Pulmonary artery endothelial cell (primary cell): ENCODE data around the gene DPP6. TPM values are rescaled to one million over a fixed set of nuclear protein-coding genes. Genes with fewer than 3 reads are reported as not detected.

Experiments used
- DNase-seq: peaks from one replicate; pipeline ENCODE4 v3.0.0-alpha.2; 2011; ENCODE audit warnings: low read depth, low spot score
- total RNA-seq: library from RNA; depleted of rRNA; stranded (reverse); fragments of >200 nt; gene quantifications from 2 replicates; pipeline ENCODE4 v1.2.3, GENCODE V29; 2014

The DPP6 gene
- total RNA-seq, 1 donor from 2014 or later = not detected

- no peak for DNase-seq
These were observed 284.1 kb downstream of the DPP6 start for GRCh38 chr7:154336295-154336694.

GRCh38 chr7:154338701-154339506 is 286.7 kb downstream of the DPP6 start:
- DNase-seq = no peak

GRCh38 chr7:154342971-154343633 is 290.9 kb downstream of the DPP6 start:
- DNase-seq = no peak

GRCh38 chr7:154343778-154344412 is 291.7 kb downstream of the DPP6 start:
- DNase-seq = no peak

GRCh38 chr7:154345093-154345492 is 292.9 kb downstream of the DPP6 start:
- DNase-seq = no peak

- no peak for DNase-seq
These were observed 295.6 kb downstream of the DPP6 start for GRCh38 chr7:154347700-154348266.

DNA sequence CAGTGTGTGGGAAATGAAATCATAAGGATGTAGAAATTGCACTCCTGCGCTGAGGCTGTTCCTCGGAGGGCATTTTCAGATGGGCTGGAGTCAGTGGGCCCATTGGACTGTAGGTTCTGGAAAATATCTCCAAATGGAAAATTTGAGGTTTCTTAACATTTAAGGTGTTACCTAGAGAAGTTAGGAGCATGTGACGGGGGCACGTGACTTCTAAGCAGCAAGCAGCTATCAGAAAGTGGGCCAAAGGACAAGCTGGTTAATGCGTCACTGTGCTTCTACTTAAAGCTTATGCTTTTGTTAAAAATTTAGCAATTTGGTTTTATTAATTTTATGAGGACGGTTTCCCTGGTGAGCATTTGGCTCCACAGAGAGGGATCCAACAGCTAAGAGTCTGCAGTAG is 298.7 kb downstream of the DPP6 start:
- no peak for DNase-seq

DNA sequence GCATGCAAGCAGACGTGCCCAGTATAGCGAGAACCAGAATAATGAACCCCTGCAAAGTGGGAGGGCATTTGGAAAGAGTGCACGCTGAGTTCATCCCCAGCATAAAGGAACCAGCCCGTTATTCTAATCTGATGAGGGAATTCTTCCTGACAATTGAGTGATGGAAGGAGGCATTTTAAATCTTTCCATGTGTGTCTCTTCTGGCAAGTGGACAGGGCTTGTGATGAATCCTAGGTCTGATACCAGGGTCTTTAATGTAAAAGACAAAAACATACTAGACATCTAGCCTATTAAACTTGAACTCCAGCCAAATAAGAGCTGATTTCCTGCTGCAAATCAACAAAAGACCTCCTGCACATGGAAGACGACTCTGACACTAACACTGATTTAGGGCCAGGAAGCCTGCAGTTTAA is 301.2 kb downstream of the DPP6 start:
- DNase-seq = no peak

DNA sequence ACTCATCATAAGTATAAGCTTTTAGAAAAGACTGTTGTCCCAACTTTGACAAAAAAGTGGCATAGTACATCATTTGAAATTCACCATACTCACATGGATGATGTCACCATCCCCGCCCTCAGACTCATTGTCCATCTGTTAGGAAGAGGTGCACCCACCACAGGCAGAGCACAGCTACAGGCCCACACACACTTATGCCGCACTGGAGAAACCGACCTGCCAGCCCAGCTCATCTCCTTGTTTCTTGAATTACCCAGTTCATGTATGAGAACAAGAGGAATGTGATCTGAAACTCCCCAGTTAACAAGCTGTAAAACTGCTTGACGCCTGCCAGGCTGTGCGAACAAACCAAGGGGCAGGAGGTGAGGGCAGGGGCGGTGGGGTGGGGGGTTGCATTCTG is 312.0 kb downstream of the DPP6 start:
- DNase-seq = no peak

- DNase-seq = no peak
These were observed 319.2 kb downstream of the DPP6 start for GRCh38 chr7:154371424-154371823.

- DNase-seq = no peak
These were observed 319.9 kb downstream of the DPP6 start for GRCh38 chr7:154372011-154372601.

DNA sequence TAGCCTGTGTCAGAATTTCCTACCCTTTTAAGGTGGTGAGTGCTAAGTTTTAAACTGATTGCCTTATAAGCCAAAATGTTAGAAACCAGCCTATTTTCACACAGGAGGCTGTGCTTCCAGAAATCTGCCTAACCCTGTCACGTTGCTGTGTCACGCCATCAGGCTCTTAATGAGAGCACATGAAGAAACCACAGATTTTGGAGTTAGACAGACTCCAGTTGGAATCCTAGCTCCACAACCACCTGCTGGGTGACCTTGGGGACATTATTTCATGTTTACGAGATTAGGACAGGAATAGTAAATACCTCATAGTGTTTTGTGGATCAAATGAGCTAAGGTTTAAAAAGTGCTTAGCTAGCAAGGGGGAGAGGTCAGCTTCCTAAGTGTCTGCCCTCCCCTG is 321.8 kb downstream of the DPP6 start:
- DNase-seq = no peak

DNA sequence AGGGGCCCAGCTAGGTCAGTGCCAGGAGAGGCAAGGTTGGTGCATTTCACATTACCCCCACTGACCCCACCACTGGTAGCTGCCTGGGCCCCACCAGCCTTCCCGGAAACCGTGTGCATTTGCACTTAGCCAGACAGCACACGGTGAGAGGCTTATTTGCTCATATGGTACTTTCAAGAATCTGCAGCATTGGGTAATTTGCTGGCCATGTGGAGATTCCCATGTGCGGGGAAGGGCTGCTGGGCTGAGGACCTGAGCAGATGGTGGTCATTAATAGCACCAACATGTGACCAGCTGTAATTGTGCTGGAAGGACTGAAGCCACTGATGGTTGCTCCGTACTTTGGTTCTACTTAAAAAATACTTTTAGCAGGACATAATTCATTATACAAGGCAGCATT is 323.8 kb downstream of the DPP6 start:
- no peak for DNase-seq

- no peak for DNase-seq
These were observed 328.6 kb downstream of the DPP6 start for GRCh38 chr7:154380771-154381170.

- no peak for DNase-seq
These were observed 330.8 kb downstream of the DPP6 start for GRCh38 chr7:154383045-154383444.

DNA sequence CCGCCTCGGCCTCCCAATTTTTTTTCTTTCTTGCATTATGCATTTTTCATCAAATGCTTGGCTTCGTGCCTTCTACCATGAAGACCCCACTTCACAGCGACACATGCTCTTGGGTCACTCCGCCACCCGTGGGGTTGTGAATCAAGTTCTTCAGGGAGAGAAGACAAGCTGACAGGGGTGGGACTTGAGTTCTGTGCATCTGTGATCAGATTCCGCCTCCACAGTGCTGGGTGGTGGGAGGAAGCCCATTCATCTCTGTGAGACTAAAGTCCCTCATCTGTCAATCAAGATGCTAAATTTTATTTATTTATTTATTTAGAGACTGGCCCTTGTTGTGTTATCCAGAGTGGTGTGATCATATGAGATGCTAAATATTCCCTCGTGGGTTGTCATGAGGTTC is 333.0 kb downstream of the DPP6 start:
- no peak for DNase-seq

DNA sequence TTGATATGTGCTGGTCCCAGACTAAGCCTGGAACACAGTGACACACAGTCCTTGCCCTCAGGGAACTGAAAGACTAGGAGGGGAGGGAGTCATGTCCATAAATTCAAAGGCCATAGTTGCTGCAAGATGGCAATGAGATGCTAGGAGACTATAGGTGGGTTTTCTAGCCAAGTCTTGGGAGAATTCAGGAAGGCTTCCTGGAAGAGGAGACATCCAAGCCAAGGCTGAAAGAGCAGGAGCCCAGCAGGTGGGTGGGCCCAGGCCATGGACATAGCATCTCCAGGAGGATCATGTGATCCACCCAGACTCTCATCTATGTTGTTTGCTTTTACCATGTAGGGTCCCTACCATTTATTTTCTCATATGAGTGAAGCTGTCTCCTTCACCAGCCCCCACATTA is 335.1 kb downstream of the DPP6 start:
- DNase-seq = no peak

GRCh38 chr7:154388412-154388811 is 336.2 kb downstream of the DPP6 start:
- DNase-seq = no peak

GRCh38 chr7:154388999-154389398 is 336.8 kb downstream of the DPP6 start:
- no peak for DNase-seq

GRCh38 chr7:154390961-154391360 is 338.8 kb downstream of the DPP6 start:
- DNase-seq = no peak

DNA sequence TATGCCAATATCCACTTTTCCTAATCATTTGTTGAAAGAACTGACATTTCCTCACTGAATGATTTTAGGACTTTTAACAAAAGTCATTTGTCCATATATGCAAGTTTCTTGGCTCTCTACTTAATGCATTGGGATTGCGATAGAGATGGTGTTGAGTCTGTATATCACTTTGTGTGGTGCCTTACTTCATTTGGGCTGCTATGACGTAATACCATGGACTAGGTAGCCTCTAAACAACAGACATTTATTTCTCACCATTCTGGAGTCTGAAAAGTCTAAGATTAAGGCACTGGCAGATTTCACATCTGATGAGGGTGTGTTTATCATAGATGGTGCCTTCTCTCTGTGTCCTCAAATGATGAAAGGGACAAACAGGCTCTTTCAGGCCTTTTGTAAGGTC is 342.6 kb downstream of the DPP6 start:
- no peak for DNase-seq

DNA sequence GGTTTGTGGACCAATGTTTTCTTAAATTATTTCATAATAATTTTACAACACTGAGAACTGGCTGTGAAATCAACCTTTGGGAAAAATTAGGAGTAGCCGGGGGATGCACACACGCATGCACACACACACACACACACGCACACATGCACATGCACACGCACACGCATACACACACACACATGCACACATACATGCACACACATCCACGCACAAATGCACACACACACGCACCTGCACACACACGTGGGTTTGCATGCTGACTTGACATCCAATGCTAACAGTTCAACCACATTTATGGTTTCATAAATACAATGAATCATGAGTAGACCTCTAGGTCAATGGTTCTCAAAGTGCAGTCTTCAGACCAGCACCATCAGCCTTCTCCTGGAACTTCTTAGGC is 354.1 kb downstream of the DPP6 start:
- no peak for DNase-seq
